HL-60 (cell line): Measurements from ENCODE around the gene TBX4.

Experiments used
- DNase-seq, 2 experiments: peaks; one replicate each; pipeline ENCODE4 v3.0.0-alpha.2; 2010 to 2020; ENCODE audit warnings: low read depth in 1 of 2, low spot score in 1 of 2
- H3K27ac ChIP-seq: fragments of 250-450 bp; sonication (Bioruptor Pico); replicated peaks from 2 replicates; pipeline ENCODE4 v1.5.1; 2020; ENCODE audit warnings: mild to moderate bottlenecking, moderate library complexity
- H3K27me3 ChIP-seq: fragments of 250-450 bp; sonication (Bioruptor Pico); 2 replicates; pipeline ENCODE4 v1.5.1; 2021; ENCODE audit warnings: mild to moderate bottlenecking, moderate library complexity; ENCODE audit not compliant: insufficient read depth, poor library complexity, severe bottlenecking
- H3K4me3 ChIP-seq: replicated peaks from 2 replicates; pipeline ENCODE4 v1.5.1; 2011; ENCODE audit warnings: mild to moderate bottlenecking, control low read depth, low read length; ENCODE audit not compliant: insufficient read depth
- GABPA ChIP-seq: IDR thresholded peaks from 2 replicates; pipeline ENCODE4 v1.6.1; 2012; ENCODE audit warnings: low read depth
- POLR2AphosphoS5 ChIP-seq: IDR thresholded peaks from 2 replicates; pipeline ENCODE4 v1.6.1; 2012; ENCODE audit warnings: low read depth
- SPI1 ChIP-seq: IDR thresholded peaks from 2 replicates; pipeline ENCODE4 v1.6.1; 2012; ENCODE audit warnings: low read depth, mild to moderate bottlenecking, borderline replicate concordance
- TF ChIP-seq, protein P1 (sequence below): IDR thresholded peaks from 2 replicates; pipeline ENCODE4 v1.6.1; 2012; ENCODE audit warnings: low read depth; ENCODE audit not compliant: insufficient replicate concordance
- TF ChIP-seq, protein P2 (sequence below): IDR thresholded peaks from one replicate; pipeline ENCODE4 v1.5.1; 2011; ENCODE audit warnings: low read length, control low read depth, inconsistent platforms; ENCODE audit not compliant: insufficient read depth

TBX4 gene

DNA sequence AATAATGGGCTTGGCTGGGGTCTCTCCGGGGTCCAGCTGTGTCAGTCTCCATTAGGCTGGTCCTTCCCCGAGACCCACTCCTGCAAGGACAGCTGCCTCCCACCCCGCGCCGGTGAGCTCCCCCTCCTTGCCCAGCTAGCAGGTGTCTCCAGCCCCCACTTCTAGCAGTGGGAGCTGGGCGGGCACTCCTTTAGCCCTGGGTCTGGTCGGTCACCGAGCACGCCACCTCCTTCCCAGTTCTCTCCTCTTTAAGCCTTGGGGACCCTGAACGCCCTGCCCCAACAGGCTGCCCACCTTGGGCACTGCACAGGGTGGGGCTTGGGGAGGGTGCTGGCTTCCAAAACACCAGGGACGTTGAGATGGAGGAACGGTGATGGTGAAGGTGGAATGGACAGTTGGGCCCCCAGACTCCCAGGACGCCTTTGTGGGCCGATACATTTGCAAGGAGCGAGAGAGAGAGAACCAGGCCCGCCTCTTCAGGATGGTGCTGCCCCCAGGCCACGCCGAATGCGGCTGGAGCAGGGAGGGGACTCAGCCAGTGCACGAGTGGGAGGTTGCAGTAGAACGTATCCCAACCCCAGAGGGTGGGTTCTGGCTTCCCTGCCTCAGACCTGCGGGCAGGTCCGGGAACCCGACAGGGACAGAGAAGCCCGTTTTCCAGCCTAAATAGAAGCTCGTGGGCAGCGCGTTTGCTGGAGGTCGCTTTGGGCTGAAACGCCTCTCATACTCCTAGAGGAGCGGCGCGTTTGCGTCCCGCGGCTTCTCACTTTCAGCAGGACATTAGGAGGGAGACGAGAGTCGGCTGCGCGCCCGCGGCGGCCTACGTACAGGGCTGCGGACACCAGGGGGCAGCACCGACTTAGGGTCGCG, 41.8 kb upstream of the TBX4 start:
- peak; percentile 40 to 72 for DNase-seq
- Histone ChIP-seq H3K4me3 (peak overlapping the region; percentile 48), H3K27me3 (peaks cover 67% of the 10 kb centered on the region), H3K27ac (no peak overlapping the region)
- TF ChIP-seq, protein P1, sequence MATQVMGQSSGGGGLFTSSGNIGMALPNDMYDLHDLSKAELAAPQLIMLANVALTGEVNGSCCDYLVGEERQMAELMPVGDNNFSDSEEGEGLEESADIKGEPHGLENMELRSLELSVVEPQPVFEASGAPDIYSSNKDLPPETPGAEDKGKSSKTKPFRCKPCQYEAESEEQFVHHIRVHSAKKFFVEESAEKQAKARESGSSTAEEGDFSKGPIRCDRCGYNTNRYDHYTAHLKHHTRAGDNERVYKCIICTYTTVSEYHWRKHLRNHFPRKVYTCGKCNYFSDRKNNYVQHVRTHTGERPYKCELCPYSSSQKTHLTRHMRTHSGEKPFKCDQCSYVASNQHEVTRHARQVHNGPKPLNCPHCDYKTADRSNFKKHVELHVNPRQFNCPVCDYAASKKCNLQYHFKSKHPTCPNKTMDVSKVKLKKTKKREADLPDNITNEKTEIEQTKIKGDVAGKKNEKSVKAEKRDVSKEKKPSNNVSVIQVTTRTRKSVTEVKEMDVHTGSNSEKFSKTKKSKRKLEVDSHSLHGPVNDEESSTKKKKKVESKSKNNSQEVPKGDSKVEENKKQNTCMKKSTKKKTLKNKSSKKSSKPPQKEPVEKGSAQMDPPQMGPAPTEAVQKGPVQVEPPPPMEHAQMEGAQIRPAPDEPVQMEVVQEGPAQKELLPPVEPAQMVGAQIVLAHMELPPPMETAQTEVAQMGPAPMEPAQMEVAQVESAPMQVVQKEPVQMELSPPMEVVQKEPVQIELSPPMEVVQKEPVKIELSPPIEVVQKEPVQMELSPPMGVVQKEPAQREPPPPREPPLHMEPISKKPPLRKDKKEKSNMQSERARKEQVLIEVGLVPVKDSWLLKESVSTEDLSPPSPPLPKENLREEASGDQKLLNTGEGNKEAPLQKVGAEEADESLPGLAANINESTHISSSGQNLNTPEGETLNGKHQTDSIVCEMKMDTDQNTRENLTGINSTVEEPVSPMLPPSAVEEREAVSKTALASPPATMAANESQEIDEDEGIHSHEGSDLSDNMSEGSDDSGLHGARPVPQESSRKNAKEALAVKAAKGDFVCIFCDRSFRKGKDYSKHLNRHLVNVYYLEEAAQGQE: no peak
- TF ChIP-seq, protein P2, sequence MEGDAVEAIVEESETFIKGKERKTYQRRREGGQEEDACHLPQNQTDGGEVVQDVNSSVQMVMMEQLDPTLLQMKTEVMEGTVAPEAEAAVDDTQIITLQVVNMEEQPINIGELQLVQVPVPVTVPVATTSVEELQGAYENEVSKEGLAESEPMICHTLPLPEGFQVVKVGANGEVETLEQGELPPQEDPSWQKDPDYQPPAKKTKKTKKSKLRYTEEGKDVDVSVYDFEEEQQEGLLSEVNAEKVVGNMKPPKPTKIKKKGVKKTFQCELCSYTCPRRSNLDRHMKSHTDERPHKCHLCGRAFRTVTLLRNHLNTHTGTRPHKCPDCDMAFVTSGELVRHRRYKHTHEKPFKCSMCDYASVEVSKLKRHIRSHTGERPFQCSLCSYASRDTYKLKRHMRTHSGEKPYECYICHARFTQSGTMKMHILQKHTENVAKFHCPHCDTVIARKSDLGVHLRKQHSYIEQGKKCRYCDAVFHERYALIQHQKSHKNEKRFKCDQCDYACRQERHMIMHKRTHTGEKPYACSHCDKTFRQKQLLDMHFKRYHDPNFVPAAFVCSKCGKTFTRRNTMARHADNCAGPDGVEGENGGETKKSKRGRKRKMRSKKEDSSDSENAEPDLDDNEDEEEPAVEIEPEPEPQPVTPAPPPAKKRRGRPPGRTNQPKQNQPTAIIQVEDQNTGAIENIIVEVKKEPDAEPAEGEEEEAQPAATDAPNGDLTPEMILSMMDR: peak; percentile 56
- TF ChIP-seq POLR2AphosphoS5: no peak
- no peak for TF ChIP-seq GABPA
- no peak for TF ChIP-seq SPI1

DNA sequence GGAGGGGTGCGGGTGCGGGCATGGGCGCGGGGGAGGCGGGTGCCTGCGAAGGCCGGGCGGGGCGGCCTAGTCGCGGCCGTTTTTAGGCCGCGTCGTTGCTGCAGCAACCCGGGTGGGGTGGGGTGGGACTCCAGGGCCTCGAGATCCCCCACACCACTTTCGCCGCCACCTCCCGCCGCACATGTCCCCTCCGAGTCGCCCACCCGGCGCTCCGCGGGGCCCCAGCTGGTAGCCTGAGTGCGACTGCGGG, 41.3 kb upstream of the TBX4 start:
- Histone ChIP-seq H3K27me3 (peaks cover 63% of the 10 kb centered on the region), H3K4me3 (peak overlapping the region; percentile 48)
- no peak for DNase-seq

DNA sequence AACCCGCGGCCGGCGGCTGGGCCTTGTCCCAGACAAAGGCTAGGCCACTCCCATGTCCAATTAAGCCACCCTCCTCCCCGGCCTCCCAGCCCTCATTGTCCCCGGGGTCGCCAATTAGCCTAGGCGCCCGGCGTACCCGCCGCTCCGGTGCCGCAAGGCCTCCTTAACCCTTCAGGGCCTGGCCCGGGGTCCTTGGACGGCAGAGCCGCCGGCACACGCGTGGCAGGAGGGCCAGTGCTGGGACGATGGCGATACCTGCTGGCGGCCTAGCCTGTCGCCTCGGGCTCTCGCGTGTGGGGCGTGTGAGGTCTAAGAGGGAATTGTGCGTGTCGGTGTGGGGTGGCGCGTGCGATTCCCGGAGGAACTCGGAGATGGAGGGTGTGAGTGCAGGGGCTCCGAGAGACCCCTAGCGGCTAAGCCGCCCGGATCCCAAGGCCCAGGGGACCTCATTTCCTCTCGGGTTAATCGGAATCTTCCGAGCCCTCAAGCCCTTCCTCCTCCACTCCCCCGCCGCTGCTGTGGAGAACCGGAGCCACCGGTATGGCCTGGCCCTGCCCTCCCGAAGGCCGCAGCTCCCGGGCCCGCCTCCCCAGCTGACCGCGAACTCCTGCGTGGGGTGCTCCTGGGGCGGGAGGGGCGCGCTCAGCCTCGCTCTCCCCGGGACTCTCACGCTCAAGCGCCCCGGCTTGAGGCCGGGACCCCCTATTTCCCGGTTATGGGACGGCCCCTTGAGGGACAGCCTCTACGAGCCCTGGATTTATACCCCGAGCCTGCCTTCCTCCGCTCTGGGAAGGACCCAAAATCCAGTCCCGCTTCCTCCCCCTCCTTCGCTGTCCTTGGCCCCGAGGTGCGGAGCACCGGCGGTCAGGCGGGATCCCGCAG, 40.7 kb upstream of the TBX4 start:
- TF ChIP-seq, protein P2: no peak
- TF ChIP-seq, protein P1: no peak
- no peak for TF ChIP-seq SPI1
- TF ChIP-seq POLR2AphosphoS5: no peak
- no peak for TF ChIP-seq GABPA
- DNase-seq: no peak
- Histone ChIP-seq H3K27ac (no peak overlapping the region), H3K4me3 (peak overlapping the region; percentile 48), H3K27me3 (peaks cover 57% of the 10 kb centered on the region)

More for the DNA sequence above, 41.3 kb upstream of the TBX4 start:
- H3K27ac ChIP-seq: no peak overlapping the region
- no peak for TF ChIP-seq SPI1
- TF ChIP-seq, protein P1: no peak
- TF ChIP-seq GABPA: no peak
- no peak for TF ChIP-seq POLR2AphosphoS5
- TF ChIP-seq, protein P2: no peak
